ENCODE results near the gene FAM209B. TPM values are rescaled to one million over a fixed set of nuclear protein-coding genes. Genes with fewer than 3 reads are reported as not detected.

FAM209B gene, protein sequence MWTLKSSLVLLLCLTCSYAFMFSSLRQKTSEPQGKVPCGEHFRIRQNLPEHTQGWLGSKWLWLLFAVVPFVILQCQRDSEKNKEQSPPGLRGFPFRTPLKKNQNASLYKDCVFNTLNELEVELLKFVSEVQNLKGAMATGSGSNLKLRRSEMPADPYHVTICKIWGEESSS
- 3.7 TPM in 1 of 2 replicates, not detected in the other for total RNA-seq

DNA sequence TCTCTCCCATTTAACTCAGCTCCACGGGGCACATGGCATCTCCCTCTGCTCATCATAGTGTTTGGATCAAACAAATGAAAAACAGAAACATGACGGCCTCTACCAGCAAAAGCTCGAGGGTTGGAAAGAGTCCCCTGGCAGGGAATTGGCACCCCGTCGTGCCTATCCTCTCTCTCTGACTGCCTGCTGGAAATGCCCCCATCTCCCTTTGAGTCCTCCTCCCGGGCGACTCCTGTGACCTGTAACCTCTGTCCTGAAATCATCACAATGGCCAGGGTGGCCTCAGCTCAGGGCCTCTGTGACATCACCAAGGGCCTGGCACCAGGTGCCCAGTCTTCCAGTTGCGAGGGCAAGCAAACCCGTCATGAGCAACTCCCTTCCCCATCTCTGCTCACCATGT is at the start of gene FAM209B:
Gene FAM209B (plus strand): TSS at position 301 of the 400 bp plus-strand sequence. CDS start 96 bp downstream, at position 397.

DNA sequence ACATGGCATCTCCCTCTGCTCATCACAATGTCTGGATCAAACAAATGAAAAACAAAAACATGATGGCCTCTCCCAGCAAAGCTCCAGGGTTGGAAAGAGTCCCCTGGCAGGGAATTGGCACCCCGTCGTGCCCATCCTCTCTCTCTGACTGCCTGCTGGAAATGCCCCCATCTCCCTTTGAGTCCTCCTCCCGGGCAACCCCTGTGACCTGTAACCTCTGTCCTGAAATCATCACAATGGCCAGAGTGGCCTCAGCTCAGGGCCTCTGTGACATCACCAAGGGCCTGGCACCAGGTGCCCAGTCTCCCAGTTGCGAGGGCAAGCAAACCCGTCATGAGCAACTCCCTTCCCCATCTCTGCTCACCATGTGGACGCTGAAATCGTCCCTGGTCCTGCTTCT is 8.6 kb upstream of the FAM209B start, which contains the start of gene FAM209A:
Gene FAM209A (plus strand): TSS at position 301 of the 400 bp plus-strand sequence. CDS start 65 bp downstream, at position 366.

Other genes with a start within 250 kb of the FAM209B start
- gene FAM210B, start 174.3 kb upstream of the FAM209B start, total RNA-seq, result 32.1 and 36.6 TPM in 2 replicates
- 79.8 and 81.0 TPM in 2 replicates for gene AURKA, start 141.0 kb upstream of the FAM209B start, total RNA-seq
- 32.8 and 42.1 TPM in 2 replicates for gene CSTF1, start 140.6 kb upstream of the FAM209B start, total RNA-seq
- 24.1 and 25.4 TPM in 2 replicates for gene CASS4, start 121.0 kb upstream of the FAM209B start, total RNA-seq
- 92.3 and 93.1 TPM in 2 replicates for gene RTF2, start 64.6 kb upstream of the FAM209B start, total RNA-seq
- gene FAM209A, start 8.5 kb upstream of the FAM209B start, total RNA-seq, result not detected in 2 replicates
- 8.0 and 8.6 TPM in 2 replicates for gene TFAP2C, start 96.1 kb downstream of the FAM209B start, total RNA-seq